Esophagus mucosa (tissue), 1 donor: ENCODE measurements around the gene PSD4. TPM values are rescaled to one million over a fixed set of nuclear protein-coding genes. Genes with fewer than 3 reads are reported as not detected.
A peak's percentile ranks its signal among the peaks of the same experiment; 100 is the strongest.

ENCODE experiments used
- ATAC-seq: fragments of 200-7000 bp; cut with Tn5 transposase; one replicate; pipeline ENCODE4 v1.9.1; 2020
- total RNA-seq: library from RNA; stranded (reverse); gene quantifications from one replicate; pipeline ENCODE4 v1.2.4, GENCODE V29; 2023
- donor health status: DM: yes; HTN: yes; CAD: no.

Gene PSD4
- total RNA-seq, 1 donor from 2014 or later = 38.6 TPM

DNA sequence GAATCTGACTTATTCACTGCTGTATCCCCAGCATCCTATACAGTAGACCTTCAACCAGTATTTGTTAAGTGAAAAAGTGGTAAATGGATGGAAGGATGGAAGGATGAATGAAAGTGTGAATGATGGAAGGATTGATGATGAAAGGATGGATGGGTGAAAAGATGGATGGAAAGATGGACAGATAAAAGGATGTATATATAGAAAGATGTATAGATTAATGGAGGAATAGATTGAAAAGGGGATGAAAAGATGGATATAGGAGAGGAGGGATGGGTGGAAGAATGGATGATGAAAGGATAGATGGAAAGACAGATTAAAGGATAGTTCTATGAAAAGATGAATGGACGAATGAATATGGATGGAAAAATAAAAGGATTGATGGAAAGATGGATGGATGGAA is 50.0 kb downstream of the PSD4 start:
- no peak for ATAC-seq

DNA sequence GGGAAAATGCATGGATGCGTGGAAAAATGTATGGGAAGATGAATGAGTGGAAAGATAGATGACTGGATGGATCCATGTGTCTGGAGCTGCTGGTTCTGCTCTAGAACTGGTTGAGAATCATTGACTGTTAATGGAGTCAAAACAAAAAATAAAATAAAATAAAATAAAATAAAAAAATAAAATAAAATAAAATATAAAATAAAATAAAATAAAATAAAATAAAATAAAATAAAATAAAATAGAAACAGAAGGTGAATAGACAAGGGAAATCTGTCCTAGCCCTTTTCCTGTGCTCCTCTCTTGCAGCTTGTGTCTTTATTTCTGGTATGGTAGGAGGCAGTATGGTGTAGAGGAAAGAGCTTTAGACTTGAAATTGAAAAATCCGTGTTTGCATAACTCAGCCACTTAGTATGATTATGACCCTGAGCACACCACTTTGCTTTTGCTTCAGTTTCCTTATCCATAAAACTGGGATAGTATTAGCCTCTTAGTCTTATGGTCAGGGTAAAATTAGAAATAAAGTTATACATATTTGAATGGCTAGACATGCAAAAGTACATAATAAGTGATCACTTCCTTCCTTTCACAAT is 51.0 kb downstream of the PSD4 start:
- no peak for ATAC-seq

DNA sequence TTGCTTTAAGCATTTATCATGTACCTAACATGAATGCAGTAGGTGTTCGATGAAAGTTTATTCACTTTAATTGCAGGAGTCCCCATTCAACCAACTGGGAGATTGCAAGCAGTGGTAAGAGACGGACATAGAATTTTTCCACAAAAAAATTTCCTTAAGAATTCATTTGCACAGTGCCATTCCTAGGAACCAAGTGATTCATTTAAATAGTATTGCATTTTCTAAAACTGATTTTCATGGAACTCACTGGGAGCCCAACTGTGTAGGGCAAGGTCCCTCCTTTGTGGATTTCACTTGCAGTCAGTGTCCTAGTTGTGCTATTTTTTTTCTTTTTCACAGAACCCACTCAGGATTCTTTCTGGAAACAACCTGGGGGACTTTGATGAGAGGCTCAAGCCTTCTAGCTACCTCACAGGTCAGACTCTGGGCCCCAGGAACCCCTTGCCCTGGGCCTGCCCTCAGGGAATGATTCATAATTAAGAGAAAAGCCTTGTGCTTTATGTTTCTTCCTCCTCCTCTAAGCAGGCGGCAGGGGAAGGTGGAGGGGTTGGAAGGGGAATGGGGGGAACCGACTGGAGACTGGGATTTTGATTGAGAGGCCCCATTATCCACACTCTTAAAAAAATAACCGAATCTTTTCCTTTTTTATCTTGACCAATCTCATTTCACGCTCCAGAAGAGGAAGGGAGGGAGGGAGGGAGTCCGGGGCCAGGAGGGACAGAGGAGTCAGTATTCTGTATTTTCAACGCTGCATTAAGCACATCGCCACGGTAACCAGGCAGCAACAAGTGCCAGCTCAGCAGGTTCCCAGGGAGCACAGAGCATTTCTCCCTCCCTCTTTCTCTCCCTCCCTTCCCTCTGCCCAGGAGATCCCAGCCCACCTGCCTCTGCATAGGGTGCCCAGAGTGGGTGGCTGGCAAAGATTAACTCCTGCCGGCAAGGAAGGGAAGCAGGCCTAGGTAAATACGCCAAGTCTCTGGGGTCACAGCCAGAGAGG is 51.8 kb downstream of the PSD4 start:
- ATAC-seq = no peak

DNA sequence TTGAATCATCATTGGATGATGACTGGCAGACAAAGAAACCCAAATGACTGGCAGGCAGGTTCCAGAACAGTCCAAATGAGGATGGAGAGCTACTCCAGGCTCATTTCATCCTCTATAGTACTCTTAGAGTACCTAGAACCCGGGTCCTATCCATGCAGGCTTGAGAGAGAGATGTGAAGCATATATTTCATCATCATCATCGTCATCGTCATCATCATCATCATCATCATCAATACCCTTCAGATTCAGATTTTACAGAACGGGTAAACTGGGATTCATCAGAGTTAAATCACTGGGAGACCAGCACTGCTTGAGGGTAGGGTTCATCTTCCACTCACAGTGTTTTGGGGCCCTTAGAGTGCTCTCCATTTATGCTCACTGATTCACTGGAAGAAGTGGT is 52.7 kb downstream of the PSD4 start:
- ATAC-seq = no peak

DNA sequence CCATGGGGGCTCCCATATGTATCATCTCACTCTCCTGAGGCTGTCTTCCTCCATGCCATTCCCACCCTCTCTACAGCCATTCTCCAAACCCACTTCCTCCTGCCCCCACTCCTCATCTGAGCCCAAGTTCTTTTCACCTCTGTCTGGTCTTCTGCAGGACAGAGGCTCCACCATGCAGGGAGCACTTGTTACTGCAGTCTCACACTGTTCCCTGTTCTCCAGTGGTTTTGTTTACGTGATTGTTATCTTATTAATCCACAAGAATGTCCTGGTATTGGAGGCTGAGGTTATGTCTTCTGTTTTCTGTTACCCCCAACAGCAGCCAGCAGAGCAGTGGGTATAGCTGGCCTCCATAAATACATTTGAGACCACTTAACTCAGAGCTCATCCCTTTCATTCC is 53.5 kb downstream of the PSD4 start:
- ATAC-seq = no peak

DNA sequence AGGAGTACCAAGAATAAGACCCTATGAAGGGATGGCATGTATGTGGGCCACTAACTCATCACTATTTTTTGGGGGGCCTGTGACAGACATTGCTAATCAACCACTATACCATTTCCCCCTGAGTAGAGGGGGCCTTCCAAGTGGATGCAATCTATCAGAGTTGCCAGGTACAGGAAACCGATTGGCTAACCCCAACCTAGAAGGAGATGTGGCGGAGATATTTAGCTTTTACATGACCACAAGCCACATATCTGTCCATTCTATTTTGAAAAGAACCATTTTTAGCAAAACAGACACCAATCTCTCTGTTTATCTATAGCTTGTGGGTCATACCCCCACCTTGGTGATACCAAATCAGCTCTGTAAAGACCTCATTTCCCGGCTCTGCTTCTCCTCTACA is 53.9 kb downstream of the PSD4 start:
- ATAC-seq = no peak

DNA sequence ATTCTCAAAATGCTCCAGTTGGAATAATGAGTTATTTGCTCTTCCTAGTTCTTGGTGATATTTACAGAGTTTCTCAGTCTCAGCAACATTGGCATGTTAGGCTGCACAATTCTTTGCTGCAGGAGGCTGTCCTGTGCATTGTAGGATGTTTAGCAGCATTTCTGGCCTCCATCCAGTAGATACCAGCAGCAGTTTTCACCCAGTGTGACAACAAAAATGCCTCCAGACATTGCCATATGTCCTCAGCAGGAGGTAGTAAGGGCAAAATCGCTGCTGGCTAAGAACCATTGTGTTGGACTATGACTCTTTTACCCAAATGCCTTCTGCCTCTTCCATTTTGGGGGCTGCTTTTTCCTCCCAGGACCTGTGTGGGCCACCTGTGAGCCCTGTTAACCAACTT is 54.6 kb downstream of the PSD4 start:
- no peak for ATAC-seq

DNA sequence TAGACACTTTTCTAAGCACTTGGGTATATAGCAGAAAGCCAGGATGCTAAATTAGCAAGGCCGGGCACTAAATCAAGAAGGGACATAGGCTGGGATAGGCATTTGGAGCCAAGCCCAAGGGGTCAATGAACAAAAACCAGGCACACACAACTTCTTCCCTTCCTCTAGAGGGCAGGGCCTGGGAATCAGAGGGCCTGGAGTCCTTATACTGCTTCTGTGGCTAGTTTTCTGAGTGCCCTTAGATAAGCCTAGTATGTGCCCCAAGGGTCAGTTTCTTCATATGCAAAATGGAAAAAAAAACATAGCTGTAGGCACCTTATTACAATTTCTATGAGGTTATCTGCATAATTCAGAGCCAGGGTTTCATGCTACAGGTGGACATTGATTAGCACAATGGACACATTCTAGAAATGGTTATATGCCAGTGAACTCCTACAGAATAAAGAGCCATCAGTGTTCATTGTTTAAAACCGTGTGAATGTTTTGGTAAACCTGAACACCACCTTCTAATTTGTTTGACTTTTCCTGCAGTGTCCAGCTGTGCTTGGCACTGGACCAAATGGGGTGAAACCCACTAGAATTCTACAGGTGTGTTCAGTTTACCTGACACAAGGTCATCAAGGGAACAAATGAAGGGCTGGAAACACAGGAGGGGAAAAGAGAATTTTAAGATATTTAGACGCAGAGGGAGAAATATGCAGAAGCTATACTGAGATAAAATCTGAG is 55.4 kb downstream of the PSD4 start:
- no peak for ATAC-seq

DNA sequence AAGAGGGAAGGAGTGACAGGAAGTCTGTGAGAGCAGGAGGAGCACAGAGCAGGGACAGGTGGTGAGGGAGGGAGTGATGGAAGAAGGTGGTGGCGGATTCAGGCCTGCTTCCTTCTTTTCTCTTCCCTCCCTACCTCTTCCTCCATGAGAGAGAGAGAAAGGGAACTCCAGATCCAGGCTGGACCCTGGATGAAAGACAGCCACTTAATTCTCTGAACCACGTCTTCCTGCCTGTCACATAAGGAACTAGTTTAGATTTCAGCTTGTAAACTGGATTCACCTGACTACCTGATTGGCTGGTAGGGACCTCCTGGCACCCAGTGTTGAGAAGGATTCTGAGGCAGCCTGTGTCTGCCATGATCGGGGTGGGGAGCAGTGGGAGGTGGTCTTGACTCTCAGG is 56.0 kb downstream of the PSD4 start:
- no peak for ATAC-seq

DNA sequence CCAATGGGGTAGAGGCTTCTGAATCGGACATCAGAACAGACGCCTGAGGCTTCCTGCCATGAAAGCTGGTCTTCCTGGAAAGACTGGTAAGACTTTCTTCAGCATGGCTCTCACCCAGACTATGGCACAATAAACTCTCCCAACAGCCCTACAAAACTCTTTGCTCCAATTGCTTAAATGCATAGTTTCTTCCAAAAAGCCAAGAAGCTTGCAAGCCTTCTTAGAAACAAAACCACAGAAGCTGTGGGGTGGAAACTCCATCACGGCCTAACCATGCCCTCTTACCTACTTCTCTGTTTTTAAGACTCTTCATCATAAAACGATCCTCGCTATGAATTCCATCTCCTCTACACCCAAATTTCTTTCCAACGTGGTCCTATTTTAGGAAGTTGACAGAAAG is 56.8 kb downstream of the PSD4 start:
- no peak for ATAC-seq

DNA sequence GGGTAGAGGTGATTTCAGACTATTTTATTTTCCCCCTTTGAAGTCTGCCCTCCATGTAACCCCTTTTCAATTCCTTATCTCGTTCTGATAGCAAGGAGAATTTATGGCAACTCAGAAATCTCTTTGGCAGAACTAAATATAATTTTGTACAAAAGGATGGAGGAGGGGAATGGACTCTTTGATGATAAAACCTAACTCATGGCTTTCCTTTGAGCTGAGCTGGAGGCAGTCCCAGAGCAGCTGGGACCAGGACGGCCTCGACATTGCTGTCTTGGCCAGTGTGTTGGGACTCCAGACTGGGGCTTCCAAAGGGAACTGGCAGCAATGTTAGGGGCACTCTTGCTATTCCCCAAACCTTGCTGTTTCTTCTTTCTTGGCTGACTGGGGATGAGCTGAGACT is 57.3 kb downstream of the PSD4 start:
- no peak for ATAC-seq

DNA sequence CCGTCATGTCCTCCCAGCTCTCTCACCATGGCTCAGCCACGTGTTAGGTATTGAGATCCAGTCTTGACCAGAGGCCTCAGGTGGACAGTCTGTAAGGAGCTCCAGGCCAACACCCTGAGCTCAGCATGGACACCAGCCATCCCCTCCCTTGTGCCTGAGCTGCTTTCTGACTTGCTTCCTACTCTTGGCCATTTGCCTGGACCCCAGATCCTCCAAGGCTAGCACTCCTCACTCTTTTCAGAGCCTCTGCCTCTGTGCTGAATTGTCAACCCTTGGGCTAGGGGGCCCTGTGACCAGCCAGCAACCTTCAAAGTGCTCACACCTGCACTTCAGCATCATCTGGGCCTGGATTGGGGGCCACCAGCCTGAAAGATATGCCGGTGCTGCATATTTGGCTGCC is 58.4 kb downstream of the PSD4 start:
- no peak for ATAC-seq

DNA sequence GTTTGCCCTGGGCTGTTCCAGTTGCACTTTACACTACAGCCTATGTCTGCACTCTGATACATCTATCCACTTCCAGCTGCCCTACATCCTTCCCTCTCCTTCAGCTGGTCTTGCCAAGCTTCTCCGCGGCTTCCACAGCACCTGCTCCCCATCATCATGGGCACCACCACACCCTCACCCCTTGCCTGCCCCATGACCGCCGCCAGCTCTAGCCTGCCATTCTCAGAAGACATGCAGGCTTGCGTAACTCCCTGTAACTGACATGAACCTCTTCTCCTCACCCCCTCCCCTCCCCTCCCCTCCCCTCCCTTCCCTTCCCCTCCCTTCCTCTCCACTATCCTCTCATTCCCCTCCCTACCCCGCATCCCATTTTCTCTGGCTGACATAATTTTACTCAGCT is 59.0 kb downstream of the PSD4 start:
- no peak for ATAC-seq

DNA sequence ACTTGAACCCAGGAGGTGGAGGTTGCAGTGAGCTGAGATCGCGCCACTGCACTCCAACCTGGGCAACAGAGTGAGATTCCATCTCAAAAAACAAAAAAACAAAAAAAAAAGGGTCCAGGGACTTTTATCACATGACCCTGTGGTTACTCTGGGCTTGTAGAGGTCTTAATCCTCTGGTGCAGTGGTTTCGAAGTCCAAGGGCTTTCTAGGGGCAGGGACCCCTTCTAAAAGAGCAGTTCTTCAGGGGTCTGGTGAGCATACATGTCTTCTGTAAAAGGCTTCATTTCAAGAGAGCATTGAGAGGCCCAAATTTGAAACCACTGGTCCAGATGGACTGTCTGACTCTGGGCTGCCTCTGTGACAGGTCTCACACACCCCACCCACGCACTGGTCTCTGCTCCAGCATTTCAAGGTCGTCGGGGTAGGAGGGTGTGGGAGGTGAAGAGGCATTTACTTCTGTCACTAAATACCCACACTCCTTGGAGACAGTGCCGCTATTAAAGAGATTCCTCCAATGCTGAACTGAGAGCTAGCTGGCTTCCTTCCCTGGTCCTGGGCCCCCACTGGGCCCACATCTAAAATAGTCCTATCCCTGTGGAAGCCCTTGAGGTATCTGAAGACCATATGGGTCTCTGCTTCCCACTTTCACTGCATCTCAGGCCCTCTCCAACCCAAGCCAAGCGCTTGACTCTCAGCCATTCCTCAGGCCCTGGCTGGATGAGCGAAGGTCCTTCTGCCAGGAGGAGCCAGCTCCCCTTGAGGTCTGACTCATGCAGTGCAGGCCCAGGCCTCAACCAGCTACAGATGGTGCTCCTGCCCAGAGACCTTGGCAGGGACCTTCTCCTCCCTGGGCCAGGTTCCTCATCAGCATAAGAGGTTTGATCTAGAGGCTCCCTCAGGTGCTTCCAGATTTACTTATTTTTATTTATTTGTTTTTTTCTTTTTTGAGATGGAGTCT is 60.1 kb downstream of the PSD4 start:
- peak; percentile 65 for ATAC-seq

DNA sequence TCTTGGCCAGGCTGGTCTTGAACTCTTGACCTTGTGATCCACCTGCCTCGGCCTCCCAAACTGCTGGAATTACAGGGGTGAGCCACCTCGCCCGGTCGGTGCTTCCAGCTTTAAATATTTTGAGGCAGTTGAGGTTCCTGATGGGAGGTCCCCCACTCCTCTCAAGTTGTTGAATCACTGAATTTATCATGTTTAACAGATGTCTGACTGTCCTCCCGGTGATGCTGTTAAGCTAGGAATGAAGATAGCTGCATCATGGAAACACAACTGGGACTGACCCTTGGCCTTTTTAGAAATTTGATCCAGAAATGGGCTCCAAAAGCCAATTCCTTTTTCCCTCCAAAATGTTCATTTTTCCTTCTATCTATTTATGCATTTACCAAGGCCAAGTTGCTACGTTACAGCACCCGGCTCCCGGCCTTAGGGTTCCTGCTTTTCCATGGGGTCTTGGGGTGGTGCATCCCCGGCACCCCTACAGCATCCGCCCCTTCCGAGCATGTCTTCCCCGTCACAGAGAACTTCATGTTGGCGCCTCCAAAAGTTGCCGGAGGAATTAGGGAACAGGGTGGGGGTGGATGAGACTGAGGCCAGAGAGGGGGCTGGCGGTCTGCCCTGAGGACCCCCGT is 61.1 kb downstream of the PSD4 start:
- no peak for ATAC-seq

DNA sequence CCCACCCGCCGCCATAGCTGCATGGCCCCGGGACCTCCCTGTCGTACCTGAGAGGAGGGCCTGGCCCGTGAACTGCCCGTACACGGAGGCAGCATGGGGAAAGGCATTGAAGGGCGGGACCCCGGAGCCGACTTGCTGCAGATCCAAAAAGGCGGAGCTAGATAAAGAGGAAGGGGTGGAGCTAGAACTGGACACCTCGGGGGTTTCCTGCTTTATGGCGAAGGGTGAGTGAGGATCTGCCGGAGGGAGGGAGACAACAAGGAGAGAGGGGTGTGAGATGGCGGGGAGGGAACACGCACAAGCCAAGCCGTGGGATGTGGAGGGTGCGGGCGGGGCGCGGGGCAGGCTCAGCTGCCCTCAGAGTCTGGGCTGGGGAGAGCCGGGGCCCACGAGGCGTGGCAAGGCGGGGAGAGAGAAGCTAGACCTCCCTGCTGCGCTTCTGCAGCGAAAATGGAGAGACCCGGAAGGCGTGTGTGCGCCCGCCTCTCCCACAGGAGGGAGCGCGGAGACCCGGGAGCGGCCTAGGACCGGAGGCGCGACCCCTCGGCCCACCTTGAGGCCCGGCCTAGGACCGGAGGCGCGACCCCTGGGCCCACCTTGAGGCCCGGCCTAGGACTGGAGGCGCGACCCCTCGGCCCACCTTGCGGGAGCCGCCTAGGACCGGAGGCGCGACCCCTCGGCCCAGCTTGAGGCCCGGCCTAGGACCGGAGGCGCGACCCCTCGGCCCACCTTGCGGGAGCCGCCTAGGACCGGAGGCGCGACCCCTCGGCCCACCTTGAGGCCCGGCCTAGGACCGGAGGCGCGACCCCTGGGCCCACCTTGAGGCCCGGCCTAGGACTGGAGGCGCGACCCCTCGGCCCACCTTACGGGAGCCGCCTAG is 61.8 kb downstream of the PSD4 start:
- ATAC-seq = peak; percentile 65

DNA sequence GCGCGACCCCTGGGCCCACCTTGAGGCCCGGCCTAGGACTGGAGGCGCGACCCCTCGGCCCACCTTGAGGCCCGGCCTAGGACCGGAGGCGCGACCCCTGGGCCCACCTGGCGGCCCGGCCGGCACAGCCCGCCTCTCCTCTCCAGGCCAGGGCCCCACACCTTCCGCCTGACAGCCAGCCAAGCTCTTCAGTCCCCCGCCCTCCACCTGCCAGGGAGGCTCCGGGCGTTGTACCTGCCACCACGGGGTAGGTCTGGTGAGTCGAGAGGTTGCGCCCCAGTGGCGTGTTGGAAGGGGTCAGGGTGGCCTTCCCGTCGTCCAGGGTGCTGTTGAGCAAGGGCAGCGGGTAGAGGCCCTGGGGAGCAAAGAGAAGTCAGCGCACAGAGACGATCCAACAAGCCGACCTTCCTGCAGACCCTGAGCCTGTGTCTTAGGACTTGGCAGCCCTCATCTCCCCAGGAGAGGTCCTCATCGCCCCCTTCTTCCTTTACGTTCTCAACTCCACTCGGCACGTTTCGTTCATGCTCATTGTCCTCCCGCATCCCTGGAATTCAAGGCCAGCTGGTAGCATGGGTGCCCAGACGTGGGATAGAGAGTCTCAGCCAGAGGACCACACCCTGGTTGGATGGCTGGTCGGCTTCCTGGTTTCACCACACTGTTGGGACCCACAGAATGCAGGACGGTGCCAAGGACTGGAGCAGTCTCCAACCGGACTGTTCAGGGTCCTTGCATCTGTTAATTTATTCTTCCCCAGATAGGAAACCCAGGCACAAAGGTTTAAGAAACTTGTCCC is 62.8 kb downstream of the PSD4 start:
- ATAC-seq = no peak

DNA sequence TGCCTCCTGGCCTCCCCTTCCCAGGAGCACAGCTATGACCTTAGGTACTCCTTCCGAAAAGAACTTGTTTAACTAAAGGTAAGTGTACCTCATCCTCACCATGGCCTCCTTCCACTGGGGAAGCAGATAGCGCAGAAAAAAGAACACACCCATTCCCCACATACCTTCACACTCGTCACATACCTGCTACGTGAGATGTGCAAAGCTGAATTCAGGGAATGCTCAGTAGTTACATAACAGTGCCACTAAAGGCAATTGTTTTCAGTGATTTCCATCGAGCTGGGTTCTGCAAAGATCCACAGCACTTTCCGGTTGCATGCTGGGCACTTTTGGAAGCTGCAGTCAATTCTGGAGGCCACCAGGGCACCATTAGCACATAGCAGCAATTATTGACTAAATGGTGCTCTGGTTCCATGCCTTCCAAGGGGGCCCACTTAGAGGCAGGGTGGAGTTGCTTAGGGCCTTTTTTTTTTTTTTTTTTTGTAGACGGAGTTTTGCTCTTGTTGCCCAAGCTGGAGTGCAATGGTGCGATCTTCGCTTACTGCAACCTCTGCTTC is 63.9 kb downstream of the PSD4 start:
- ATAC-seq = no peak
